ENCODE data around the gene VAV1. TPM values are rescaled to one million over a fixed set of nuclear protein-coding genes. Genes with fewer than 3 reads are reported as not detected.

The VAV1 gene, protein sequence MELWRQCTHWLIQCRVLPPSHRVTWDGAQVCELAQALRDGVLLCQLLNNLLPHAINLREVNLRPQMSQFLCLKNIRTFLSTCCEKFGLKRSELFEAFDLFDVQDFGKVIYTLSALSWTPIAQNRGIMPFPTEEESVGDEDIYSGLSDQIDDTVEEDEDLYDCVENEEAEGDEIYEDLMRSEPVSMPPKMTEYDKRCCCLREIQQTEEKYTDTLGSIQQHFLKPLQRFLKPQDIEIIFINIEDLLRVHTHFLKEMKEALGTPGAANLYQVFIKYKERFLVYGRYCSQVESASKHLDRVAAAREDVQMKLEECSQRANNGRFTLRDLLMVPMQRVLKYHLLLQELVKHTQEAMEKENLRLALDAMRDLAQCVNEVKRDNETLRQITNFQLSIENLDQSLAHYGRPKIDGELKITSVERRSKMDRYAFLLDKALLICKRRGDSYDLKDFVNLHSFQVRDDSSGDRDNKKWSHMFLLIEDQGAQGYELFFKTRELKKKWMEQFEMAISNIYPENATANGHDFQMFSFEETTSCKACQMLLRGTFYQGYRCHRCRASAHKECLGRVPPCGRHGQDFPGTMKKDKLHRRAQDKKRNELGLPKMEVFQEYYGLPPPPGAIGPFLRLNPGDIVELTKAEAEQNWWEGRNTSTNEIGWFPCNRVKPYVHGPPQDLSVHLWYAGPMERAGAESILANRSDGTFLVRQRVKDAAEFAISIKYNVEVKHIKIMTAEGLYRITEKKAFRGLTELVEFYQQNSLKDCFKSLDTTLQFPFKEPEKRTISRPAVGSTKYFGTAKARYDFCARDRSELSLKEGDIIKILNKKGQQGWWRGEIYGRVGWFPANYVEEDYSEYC
- not detected in 2 replicates for polyA plus RNA-seq (2011; rRNA removed)
- polyA minus RNA-seq (2011; rRNA and poly(A)+ RNA removed), result not detected in 2 replicates

GRCh38 chr19:6772028-6772865, at the start of gene VAV1:
TSS of gene VAV1 (plus strand) at chr19:6772708. CDS start at chr19:6772808, 100 bp downstream.
- TF ChIP-seq CTCF (IDR thresholded peaks at IDR 0.05; ENCODE audit: insufficient read depth, low read depth, low read length), result no peak
- Histone ChIP-seq H3K4me3 (ENCODE audit: low read depth, low read length) (no peak within 1 kb of the TSS), H3K36me3 (ENCODE audit: control insufficient read depth, insufficient read depth, low read length) (no peaks in the 10 kb centered on the region), H3K27me3 (ENCODE audit: control insufficient read depth, insufficient read depth, low read length) (no peaks in the 10 kb centered on the region)
- CTCF ChIA-PET, result interaction anchor here (0.7 kb wide), 1 partner anchor 141 kb away, joined by 3 read pairs; no protein-coding TSS in a partner anchor
- no peak for DNase-seq (ENCODE audit: low read depth)
- POLR2A ChIA-PET, result no interaction called here

DNA sequence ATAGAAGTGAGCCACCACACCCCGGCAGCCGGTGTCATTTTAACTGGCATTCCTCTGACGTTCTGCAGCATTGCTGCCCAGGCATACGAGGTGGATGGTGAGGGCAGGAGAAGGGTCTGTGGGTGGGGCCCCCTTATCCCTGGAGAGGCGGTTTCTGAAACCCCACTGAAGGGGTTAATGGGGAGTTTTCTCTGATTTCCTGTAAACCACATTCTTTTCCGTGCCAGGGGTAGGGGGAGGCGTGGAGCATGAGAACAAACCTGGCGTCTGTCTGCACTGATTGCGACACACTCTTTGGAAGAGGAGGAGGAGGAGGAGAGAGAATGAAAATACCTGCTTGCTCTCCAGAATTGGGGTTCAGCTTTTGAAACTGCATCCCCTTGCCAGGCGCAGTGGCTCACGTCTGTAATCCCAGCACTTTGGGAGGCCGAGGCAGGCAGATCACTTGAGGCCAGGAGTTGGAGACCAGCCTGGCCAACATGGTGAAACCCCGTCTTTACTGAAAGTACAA, 49.3 kb upstream of the VAV1 start:
- no peak for TF ChIP-seq CTCF (IDR thresholded peaks at IDR 0.05; ENCODE audit: insufficient read depth, low read depth, low read length)
- Histone ChIP-seq H3K4me3 (ENCODE audit: low read depth, low read length) (no peak overlapping the region), H3K36me3 (ENCODE audit: control insufficient read depth, insufficient read depth, low read length) (no peaks in the 10 kb centered on the region), H3K27me3 (ENCODE audit: control insufficient read depth, insufficient read depth, low read length) (no peaks in the 10 kb centered on the region)
- CTCF ChIA-PET, result no interaction called here
- DNase-seq (ENCODE audit: low read depth), result no peak
- POLR2A ChIA-PET, result no interaction called here

DNA sequence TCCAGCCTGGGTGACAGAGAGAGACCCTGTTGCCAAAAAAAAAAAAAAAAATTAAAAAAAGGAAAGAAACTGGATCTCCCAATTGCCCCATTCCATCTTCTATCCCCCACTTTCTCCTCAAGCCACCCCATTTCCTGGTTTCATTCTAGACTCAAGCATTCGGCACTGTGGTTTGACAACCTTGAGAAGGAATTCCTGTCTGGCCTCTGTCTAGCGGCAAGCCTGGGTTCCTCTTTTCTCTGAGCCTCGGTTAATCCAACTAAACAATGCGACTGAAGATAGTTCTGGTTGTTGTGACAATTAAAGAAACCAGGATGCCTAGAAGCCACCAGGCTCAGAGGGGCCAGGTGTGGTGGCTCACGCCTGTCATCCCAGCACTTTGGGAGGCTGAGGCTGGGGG, 48.8 kb upstream of the VAV1 start:
- TF ChIP-seq CTCF (IDR thresholded peaks at IDR 0.05; ENCODE audit: insufficient read depth, low read depth, low read length), result no peak
- H3K27me3 ChIP-seq (ENCODE audit: control insufficient read depth, insufficient read depth, low read length), result no peaks in the 10 kb centered on the region
- POLR2A ChIA-PET, result no interaction called here
- CTCF ChIA-PET, result no interaction called here
- no peak overlapping the region for H3K4me3 ChIP-seq (ENCODE audit: low read depth, low read length)
- no peaks in the 10 kb centered on the region for H3K36me3 ChIP-seq (ENCODE audit: control insufficient read depth, insufficient read depth, low read length)
- no peak for DNase-seq (ENCODE audit: low read depth)

DNA sequence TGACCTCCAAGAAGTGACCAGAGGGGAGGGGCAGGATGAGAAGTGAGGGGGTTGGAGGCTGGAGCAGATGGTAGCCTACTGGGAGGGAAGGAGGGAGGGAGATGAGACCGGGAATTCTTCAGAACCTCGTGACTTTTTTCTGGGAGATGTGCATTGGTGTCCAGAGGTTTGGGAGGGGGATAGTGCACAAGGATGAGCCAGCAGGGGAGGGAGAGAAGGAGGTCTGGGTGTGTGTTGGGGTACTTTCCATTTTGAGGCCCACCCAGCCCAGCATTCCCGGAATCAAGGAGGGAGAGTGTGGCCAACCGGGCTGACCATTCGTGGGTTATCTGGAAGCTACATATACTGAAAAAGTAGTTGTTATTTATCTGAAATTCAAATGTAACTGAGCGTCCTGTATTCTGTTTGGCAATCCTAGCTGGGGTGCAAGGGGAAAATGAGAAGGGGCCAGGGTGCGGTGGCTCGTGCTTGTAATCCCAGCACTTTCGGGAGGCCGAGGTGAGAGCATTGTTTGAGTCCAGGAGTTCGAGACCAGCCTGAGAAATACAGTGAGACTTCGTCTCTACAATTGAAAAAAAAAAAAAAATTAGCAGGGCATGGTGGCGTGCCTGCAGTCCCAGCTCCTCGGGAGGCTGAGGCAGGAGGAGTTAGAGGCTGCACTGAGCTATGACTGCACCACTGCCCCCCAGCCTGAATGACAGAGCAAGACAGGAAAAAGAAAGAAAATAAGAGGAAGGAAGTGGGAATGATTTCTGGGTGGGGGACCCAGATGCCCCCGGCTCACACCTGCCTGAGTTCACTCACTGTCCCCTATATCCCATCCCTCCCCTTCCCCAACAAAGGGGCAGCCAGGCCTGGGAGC, 47.6 kb upstream of the VAV1 start:
- no peaks in the 10 kb centered on the region for H3K27me3 ChIP-seq (ENCODE audit: control insufficient read depth, insufficient read depth, low read length)
- CTCF ChIA-PET, result interaction anchor here (1.7 kb wide), 2 partner anchors 12 to 13 kb away, joined by 3 to 5 read pairs; no protein-coding TSS in a partner anchor
- no peak for TF ChIP-seq CTCF (IDR thresholded peaks at IDR 0.05; ENCODE audit: insufficient read depth, low read depth, low read length)
- POLR2A ChIA-PET, result no interaction called here
- no peak overlapping the region for H3K4me3 ChIP-seq (ENCODE audit: low read depth, low read length)
- no peaks in the 10 kb centered on the region for H3K36me3 ChIP-seq (ENCODE audit: control insufficient read depth, insufficient read depth, low read length)
- no peak for DNase-seq (ENCODE audit: low read depth)

All from BJ (cell line).